Measurements from ENCODE around the gene CLEC1A.

Gene CLEC1A

GRCh38 chr12:10095971-10096370 lies 2.8 kb downstream of the CLEC1A start:
- Histone ChIP-seq H2AFZ (ENCODE audit: low read length) (no peak overlapping the region), H3K9ac (ENCODE audit: low read depth, low read length, poor library complexity) (no peak overlapping the region), H3K27ac (replicated peaks; ENCODE audit: low read length) (no peak overlapping the region), H4K91ac (ENCODE audit: low read depth, low read length, poor library complexity) (no peak overlapping the region), H2AK5ac (ENCODE audit: low read depth, low read length) (no peak overlapping the region), H2BK12ac (ENCODE audit: low read length) (no peak overlapping the region), H3K9me3 (replicated peaks in 1 of 2; ENCODE audit: control insufficient read depth in 2 of 2, insufficient read depth in 1 of 2, low read depth in 1 of 2, low read length in 2 of 2) (no peaks in the 10 kb centered on the region), H2BK120ac (ENCODE audit: low read depth, low read length) (no peak overlapping the region), H3K27me3 (ENCODE audit: control insufficient read depth in 3 of 3, insufficient read depth in 3 of 3, low read depth in 1 of 3, low read length in 3 of 3) (peaks cover 0 to 5% (median 0%) of the 10 kb centered on the region in 3 experiments), H3K4me3 (ENCODE audit: low read length in 2 of 2) (no peak overlapping the region), H2BK15ac (ENCODE audit: low read length) (no peak overlapping the region), H3K18ac (ENCODE audit: low read length) (no peak overlapping the region), H3K79me1 (ENCODE audit: low read depth, low read length) (no peaks in the 10 kb centered on the region), H4K8ac (ENCODE audit: low read depth, low read length) (no peak overlapping the region), H3K4ac (ENCODE audit: low read length) (no peak overlapping the region), H3K4me1 (ENCODE audit: control insufficient read depth in 2 of 2, insufficient read depth in 1 of 2, low read depth in 1 of 2, low read length in 2 of 2) (peaks cover 0 to 4% of the 10 kb centered on the region in 2 donors), H3K4me2 (ENCODE audit: insufficient read depth, low read length, poor library complexity, severe bottlenecking) (no peak overlapping the region), H3K36me3 (replicated peaks in 1 of 2; ENCODE audit: control insufficient read depth in 2 of 2, insufficient read depth in 2 of 2, low read length in 2 of 2) (no peaks in the 10 kb centered on the region), H2BK5ac (ENCODE audit: low read length) (no peak overlapping the region), H3K23ac (ENCODE audit: low read depth, low read length, poor library complexity) (no peak overlapping the region), H3K14ac (ENCODE audit: low read length) (no peak overlapping the region)
- WGBS, 2 donors (ENCODE audit: extremely low coverage in 2 of 2, insufficient read length in 2 of 2, insufficient replicate concordance in 1 of 2) = no CpG with 5 or more reads among the region's 3 CpGs
- no peak for DNase-seq (ENCODE audit: low spot score)

GRCh38 chr12:10094646-10095395 lies 4.0 kb downstream of the CLEC1A start:
- H2AK5ac ChIP-seq (ENCODE audit: low read depth, low read length) = no peak overlapping the region
- peaks cover 0 to 5% (median 0%) of the 10 kb centered on the region in 3 experiments for H3K27me3 ChIP-seq (ENCODE audit: control insufficient read depth in 3 of 3, insufficient read depth in 3 of 3, low read depth in 1 of 3, low read length in 3 of 3)
- H2BK15ac ChIP-seq (ENCODE audit: low read length) = no peak overlapping the region
- no peaks in the 10 kb centered on the region for H3K79me1 ChIP-seq (ENCODE audit: low read depth, low read length)
- H3K4me3 ChIP-seq (ENCODE audit: low read length in 2 of 2) = no peak overlapping the region
- no peak overlapping the region for H4K8ac ChIP-seq (ENCODE audit: low read depth, low read length)
- H3K27ac ChIP-seq (replicated peaks; ENCODE audit: low read length) = no peak overlapping the region
- H3K9me3 ChIP-seq (replicated peaks in 1 of 2; ENCODE audit: control insufficient read depth in 2 of 2, insufficient read depth in 1 of 2, low read depth in 1 of 2, low read length in 2 of 2) = no peaks in the 10 kb centered on the region
- no peak overlapping the region for H3K4ac ChIP-seq (ENCODE audit: low read length)
- no peak for DNase-seq (ENCODE audit: low spot score)
- no peak overlapping the region for H3K23ac ChIP-seq (ENCODE audit: low read depth, low read length, poor library complexity)
- no peak overlapping the region for H2BK12ac ChIP-seq (ENCODE audit: low read length)
- no peak overlapping the region for H3K9ac ChIP-seq (ENCODE audit: low read depth, low read length, poor library complexity)
- no peak overlapping the region for H3K4me2 ChIP-seq (ENCODE audit: insufficient read depth, low read length, poor library complexity, severe bottlenecking)
- H3K14ac ChIP-seq (ENCODE audit: low read length) = no peak overlapping the region
- H3K36me3 ChIP-seq (replicated peaks in 1 of 2; ENCODE audit: control insufficient read depth in 2 of 2, insufficient read depth in 2 of 2, low read length in 2 of 2) = no peaks in the 10 kb centered on the region
- H3K18ac ChIP-seq (ENCODE audit: low read length) = no peak overlapping the region
- H4K91ac ChIP-seq (ENCODE audit: low read depth, low read length, poor library complexity) = no peak overlapping the region
- no peak overlapping the region for H2BK120ac ChIP-seq (ENCODE audit: low read depth, low read length)
- peaks cover 0 to 6% of the 10 kb centered on the region in 2 donors for H3K4me1 ChIP-seq (ENCODE audit: control insufficient read depth in 2 of 2, insufficient read depth in 1 of 2, low read depth in 1 of 2, low read length in 2 of 2)
- no peak overlapping the region for H2AFZ ChIP-seq (ENCODE audit: low read length)
- WGBS, 2 donors (ENCODE audit: extremely low coverage in 2 of 2, insufficient read length in 2 of 2, insufficient replicate concordance in 1 of 2) = no CpG with 5 or more reads among the region's 4 CpGs
- H2BK5ac ChIP-seq (ENCODE audit: low read length) = no peak overlapping the region

GRCh38 chr12:10088955-10089900 lies 9.6 kb downstream of the CLEC1A start:
- no peak overlapping the region for H4K91ac ChIP-seq (ENCODE audit: low read depth, low read length, poor library complexity)
- peaks cover 0 to 4% of the 10 kb centered on the region in 2 donors for H3K4me1 ChIP-seq (ENCODE audit: control insufficient read depth in 2 of 2, insufficient read depth in 1 of 2, low read depth in 1 of 2, low read length in 2 of 2)
- H2BK15ac ChIP-seq (ENCODE audit: low read length) = no peak overlapping the region
- H2BK5ac ChIP-seq (ENCODE audit: low read length) = no peak overlapping the region
- no peak overlapping the region for H2AK5ac ChIP-seq (ENCODE audit: low read depth, low read length)
- H3K23ac ChIP-seq (ENCODE audit: low read depth, low read length, poor library complexity) = no peak overlapping the region
- H3K27me3 ChIP-seq (ENCODE audit: control insufficient read depth in 3 of 3, insufficient read depth in 3 of 3, low read depth in 1 of 3, low read length in 3 of 3) = no peaks in the 10 kb centered on the region
- H3K14ac ChIP-seq (ENCODE audit: low read length) = no peak overlapping the region
- H2BK120ac ChIP-seq (ENCODE audit: low read depth, low read length) = no peak overlapping the region
- no peak overlapping the region for H2AFZ ChIP-seq (ENCODE audit: low read length)
- H3K18ac ChIP-seq (ENCODE audit: low read length) = peak overlapping the region; percentile 57
- no peak overlapping the region for H3K4me3 ChIP-seq (ENCODE audit: low read length in 2 of 2)
- H3K9ac ChIP-seq (ENCODE audit: low read depth, low read length, poor library complexity) = no peak overlapping the region
- no peak overlapping the region for H3K4ac ChIP-seq (ENCODE audit: low read length)
- no peaks in the 10 kb centered on the region for H3K9me3 ChIP-seq (replicated peaks in 1 of 2; ENCODE audit: control insufficient read depth in 2 of 2, insufficient read depth in 1 of 2, low read depth in 1 of 2, low read length in 2 of 2)
- no peaks in the 10 kb centered on the region for H3K36me3 ChIP-seq (replicated peaks in 1 of 2; ENCODE audit: control insufficient read depth in 2 of 2, insufficient read depth in 2 of 2, low read length in 2 of 2)
- no peak overlapping the region for H3K27ac ChIP-seq (replicated peaks; ENCODE audit: low read length)
- no peak overlapping the region for H3K4me2 ChIP-seq (ENCODE audit: insufficient read depth, low read length, poor library complexity, severe bottlenecking)
- peak overlapping the region; percentile 43 for H4K8ac ChIP-seq (ENCODE audit: low read depth, low read length)
- DNase-seq (ENCODE audit: low spot score) = no peak
- WGBS, 2 donors (ENCODE audit: extremely low coverage in 2 of 2, insufficient read length in 2 of 2, insufficient replicate concordance in 1 of 2) = no CpG with 5 or more reads among the region's 8 CpGs
- no peaks in the 10 kb centered on the region for H3K79me1 ChIP-seq (ENCODE audit: low read depth, low read length)
- H2BK12ac ChIP-seq (ENCODE audit: low read length) = no peak overlapping the region

- Histone ChIP-seq H3K79me1 (ENCODE audit: low read depth, low read length) (no peaks in the 10 kb centered on the region), H3K27ac (replicated peaks; ENCODE audit: low read length) (no peak overlapping the region), H2BK12ac (ENCODE audit: low read length) (no peak overlapping the region), H4K8ac (ENCODE audit: low read depth, low read length) (no peak overlapping the region), H2BK5ac (ENCODE audit: low read length) (no peak overlapping the region), H3K23ac (ENCODE audit: low read depth, low read length, poor library complexity) (no peak overlapping the region), H3K4ac (ENCODE audit: low read length) (no peak overlapping the region), H3K9me3 (replicated peaks in 1 of 2; ENCODE audit: control insufficient read depth in 2 of 2, insufficient read depth in 1 of 2, low read depth in 1 of 2, low read length in 2 of 2) (no peaks in the 10 kb centered on the region), H3K36me3 (replicated peaks in 1 of 2; ENCODE audit: control insufficient read depth in 2 of 2, insufficient read depth in 2 of 2, low read length in 2 of 2) (no peaks in the 10 kb centered on the region), H3K18ac (ENCODE audit: low read length) (no peak overlapping the region), H2AFZ (ENCODE audit: low read length) (no peak overlapping the region), H4K91ac (ENCODE audit: low read depth, low read length, poor library complexity) (no peak overlapping the region), H3K4me2 (ENCODE audit: insufficient read depth, low read length, poor library complexity, severe bottlenecking) (no peak overlapping the region), H2BK15ac (ENCODE audit: low read length) (no peak overlapping the region), H2AK5ac (ENCODE audit: low read depth, low read length) (no peak overlapping the region), H3K4me1 (ENCODE audit: control insufficient read depth in 2 of 2, insufficient read depth in 1 of 2, low read depth in 1 of 2, low read length in 2 of 2) (peaks cover 0 to 4% of the 10 kb centered on the region in 2 donors), H3K14ac (ENCODE audit: low read length) (no peak overlapping the region), H3K4me3 (ENCODE audit: low read length in 2 of 2) (no peak overlapping the region), H3K9ac (ENCODE audit: low read depth, low read length, poor library complexity) (no peak overlapping the region), H3K27me3 (ENCODE audit: control insufficient read depth in 3 of 3, insufficient read depth in 3 of 3, low read depth in 1 of 3, low read length in 3 of 3) (no peaks in the 10 kb centered on the region), H2BK120ac (ENCODE audit: low read depth, low read length) (no peak overlapping the region)
- no peak for DNase-seq (ENCODE audit: low spot score)
Observed at GRCh38 chr12:10088031-10088430, 10.8 kb downstream of the CLEC1A start.
